A549 (cell line): ENCODE data around the gene PTPN4. TPM values are rescaled to one million over a fixed set of nuclear protein-coding genes. Genes with fewer than 3 reads are reported as not detected.

Experiments used
- ATAC-seq, 2 experiments: fragments of 200-7000 bp in 1 of 2; fragments of >200 bp in 1 of 2; cut with Nextera tagmentation in 1 of 2; cut with Tn5 transposase in 1 of 2; 3 replicates each; pipeline versions ENCODE4 v1.8.0 to v1.9.1; 2018 to 2020; ENCODE audit warnings: mild to moderate bottlenecking in 1 of 2, moderate library complexity in 1 of 2
- CTCF ChIA-PET: fragments of 300-600 bp; sonication (Branson Sonifier 250); formaldehyde crosslinking; extraction: SDS; loops from one replicate; lab custom pipeline; 2021; ENCODE audit warnings: antibody characterized with exemption, inconsistent platforms; lab: Yijun Ruan, JAX
- POLR2A ChIA-PET: fragments of 350-600 bp; formaldehyde crosslinking; extraction: SDS; loops from one replicate; lab custom pipeline; 2021; ENCODE audit warnings: antibody characterized with exemption, inconsistent platforms; lab: Yijun Ruan, JAX
- DNase-seq, 2 experiments: peaks; one replicate each; pipeline versions ENCODE4 v3.0.0 to v3.0.0-alpha.2; 2011 to 2016; ENCODE audit warnings: low read depth in 1 of 2, low spot score in 1 of 2
- FAIRE-seq: peaks from 2 replicates; lab custom pipeline; 2011; peaks lifted over from hg19 to GRCh38; lab: Jason Lieb, UNC
- H3K27ac ChIP-seq, 2 experiments: fragments of >200 bp; sonication (Bioruptor Twin); formaldehyde crosslinking; 3 replicates each; pipeline ENCODE4 v1.5.1; 2016 to 2017
- H3K4me1 ChIP-seq: fragments of >200 bp; sonication (Bioruptor Twin); formaldehyde crosslinking; 3 replicates; pipeline ENCODE4 v1.6.1; 2016
- H3K4me2 ChIP-seq: fragments of >200 bp; sonication (Bioruptor Twin); formaldehyde crosslinking; 3 replicates; pipeline ENCODE4 v1.6.1; 2016
- H3K4me3 ChIP-seq: fragments of >200 bp; sonication (Bioruptor Twin); formaldehyde crosslinking; 3 replicates; pipeline ENCODE4 v1.5.1; 2016
- H3K9me3 ChIP-seq: fragments of >200 bp; sonication (Bioruptor Twin); formaldehyde crosslinking; 3 replicates; pipeline ENCODE4 v1.6.1; 2016
- BHLHE40 ChIP-seq: IDR thresholded peaks from 2 replicates; pipeline ENCODE4 v1.6.1; 2012; ENCODE audit warnings: low read depth, low read length, inconsistent platforms
- CBX2 ChIP-seq: fragments of 200-600 bp; sonication (generic); IDR thresholded peaks from 2 replicates; pipeline ENCODE4 v1.6.1; 2016; ENCODE audit warnings: low read depth, mild to moderate bottlenecking, borderline replicate concordance
- CHD2 ChIP-seq: fragments of 150-350 bp; IDR thresholded peaks from 2 replicates; pipeline ENCODE4 v1.6.1; 2014; ENCODE audit warnings: low read length; ENCODE audit not compliant: partially characterized antibody
- CHD4 ChIP-seq: fragments of 200-600 bp; sonication (generic); IDR thresholded peaks from 2 replicates; pipeline ENCODE4 v1.6.1; 2016; ENCODE audit warnings: antibody characterized with exemption, mild to moderate bottlenecking, borderline replicate concordance
- EHMT2 ChIP-seq: fragments of 200-600 bp; sonication (generic); IDR thresholded peaks from 2 replicates; pipeline ENCODE4 v1.6.1; 2016; ENCODE audit warnings: antibody characterized with exemption, low read depth, mild to moderate bottlenecking, moderate library complexity
- ELK1 ChIP-seq: fragments of 150-350 bp; IDR thresholded peaks from 2 replicates; pipeline ENCODE4 v1.6.1; 2014; ENCODE audit warnings: low read depth, mild to moderate bottlenecking, low read length
- EP300 ChIP-seq, 2 experiments: fragments of >200 bp; sonication (Bioruptor Twin); formaldehyde crosslinking; IDR thresholded peaks; 2 replicates in 1 of 2; 3 replicates in 1 of 2; pipeline ENCODE4 v1.6.1; 2016 to 2017
- ESRRA ChIP-seq: fragments of 150-350 bp; IDR thresholded peaks from 2 replicates; pipeline ENCODE4 v1.6.1; 2014; ENCODE audit warnings: mild to moderate bottlenecking, low read length, borderline replicate concordance
- FOSB ChIP-seq: fragments of 250-450 bp; sonication (Bioruptor Pico); IDR thresholded peaks from 2 replicates; pipeline ENCODE4 v1.5.0; 2020; ENCODE audit warnings: mild to moderate bottlenecking, moderate library complexity
- FOXS1 ChIP-seq: fragments of 250-450 bp; sonication (Bioruptor Pico); IDR thresholded peaks from 2 replicates; pipeline ENCODE4 v1.5.0; 2020; ENCODE audit warnings: mild to moderate bottlenecking, moderate library complexity
- GATA3 ChIP-seq: IDR thresholded peaks from 2 replicates; pipeline ENCODE4 v1.6.1; 2012; ENCODE audit warnings: borderline replicate concordance
- HDAC2 ChIP-seq: fragments of 200-600 bp; sonication (generic); IDR thresholded peaks from 2 replicates; pipeline ENCODE4 v1.6.1; 2016
- HOXA7 ChIP-seq: fragments of 250-450 bp; sonication (Bioruptor Pico); IDR thresholded peaks from 2 replicates; pipeline ENCODE4 v1.5.0; 2020; ENCODE audit warnings: mild to moderate bottlenecking, moderate library complexity
- HOXB13 ChIP-seq: fragments of 250-450 bp; sonication (Bioruptor Pico); IDR thresholded peaks from 2 replicates; pipeline ENCODE4 v1.5.0; 2020; ENCODE audit warnings: low read depth, mild to moderate bottlenecking, moderate library complexity
- JUN ChIP-seq, 2 experiments: fragments of >200 bp; sonication (Bioruptor Twin); formaldehyde crosslinking; IDR thresholded peaks; 2 replicates in 1 of 2; 3 replicates in 1 of 2; pipeline ENCODE4 v1.6.1; 2016 to 2017
- JUNB ChIP-seq: fragments of >200 bp; sonication (Bioruptor Twin); formaldehyde crosslinking; IDR thresholded peaks from 2 replicates; pipeline ENCODE4 v1.6.1; 2016
- KDM1A ChIP-seq: fragments of 200-600 bp; sonication (generic); IDR thresholded peaks from 2 replicates; pipeline ENCODE4 v1.6.1; 2016; ENCODE audit warnings: low read depth, mild to moderate bottlenecking
- KDM5A ChIP-seq: fragments of 200-600 bp; sonication (generic); IDR thresholded peaks from 2 replicates; pipeline ENCODE4 v1.6.1; 2016; ENCODE audit warnings: antibody characterized with exemption, mild to moderate bottlenecking
- MAX ChIP-seq: IDR thresholded peaks from 2 replicates; pipeline ENCODE4 v1.6.1; 2012
- MAZ ChIP-seq: fragments of 150-350 bp; IDR thresholded peaks from 2 replicates; pipeline ENCODE4 v1.6.1; 2014; ENCODE audit warnings: antibody characterized with exemption, low read depth, low read length, borderline replicate concordance
- NFE2L2 ChIP-seq: fragments of 150-350 bp; conservative IDR thresholded peaks from 2 replicates; pipeline ENCODE4 v1.6.1; 2014; ENCODE audit warnings: low read length
- NR3C1 ChIP-seq: fragments of >200 bp; sonication (Bioruptor Twin); formaldehyde crosslinking; IDR thresholded peaks from 3 replicates; pipeline ENCODE4 v1.6.1; 2017
- PHF8 ChIP-seq: fragments of 200-600 bp; sonication (generic); IDR thresholded peaks from 2 replicates; pipeline ENCODE4 v1.6.1; 2016; ENCODE audit warnings: low read depth, mild to moderate bottlenecking, antibody characterized with exemption, moderate library complexity, borderline replicate concordance
- POLR2A ChIP-seq: IDR thresholded peaks from 2 replicates; pipeline ENCODE4 v1.6.1; 2012; ENCODE audit warnings: mild to moderate bottlenecking, low read length
- POLR2AphosphoS2 ChIP-seq: conservative IDR thresholded peaks from 2 replicates; pipeline ENCODE4 v1.6.1; 2012; ENCODE audit warnings: low read length, improper control_type of control experiment, inconsistent platforms
- RARB ChIP-seq: fragments of 250-450 bp; sonication (Bioruptor Pico); IDR thresholded peaks from 2 replicates; pipeline ENCODE4 v1.8.0; 2021; ENCODE audit warnings: mild to moderate bottlenecking, moderate library complexity
- RCOR1 ChIP-seq: fragments of 150-350 bp; IDR thresholded peaks from 2 replicates; pipeline ENCODE4 v1.6.1; 2014; ENCODE audit warnings: antibody characterized with exemption, low read length, low read depth
- TFCP2L1 ChIP-seq: fragments of 250-450 bp; sonication (Bioruptor Pico); IDR thresholded peaks from 2 replicates; pipeline ENCODE4 v1.5.0; 2021; ENCODE audit warnings: mild to moderate bottlenecking
- TP53 ChIP-seq: fragments of 250-450 bp; sonication (Bioruptor Pico); IDR thresholded peaks from 2 replicates; pipeline ENCODE4 v1.5.0; 2021; ENCODE audit warnings: mild to moderate bottlenecking, moderate library complexity
- USF2 ChIP-seq: fragments of 450-650 bp; IDR thresholded peaks from 2 replicates; pipeline ENCODE4 v1.6.1; 2014; ENCODE audit warnings: antibody characterized with exemption
- ZC3H11A ChIP-seq: fragments of 450-650 bp; IDR thresholded peaks from 2 replicates; pipeline ENCODE4 v1.6.1; 2014; ENCODE audit warnings: antibody characterized with exemption, mild to moderate bottlenecking
- ZFP36 ChIP-seq: fragments of 450-650 bp; IDR thresholded peaks from 2 replicates; pipeline ENCODE4 v1.6.1; 2014; ENCODE audit warnings: borderline replicate concordance; ENCODE audit not compliant: partially characterized antibody
- WGBS: methylation state at CpG from one replicate; pipeline ENCODE4 v1.1.6; 2017; ENCODE audit errors: missing lambda C conversion rate; 5-methylcytosine and 5-hydroxymethylcytosine counted together
- polyA plus RNA-seq, 4 experiments: library from polyadenylated mRNA; depleted of rRNA in 3 of 4; stranded (reverse); fragments of >200 nt; fragmentation: RNase III in 1 of 4; extraction: RNeasy Plus Mini Kit Qiagen cat#74134 plus additional on column Dnase treatment in 1 of 4; gene quantifications; 2 replicates in 3 of 4; 3 replicates in 1 of 4; pipeline ENCODE4 v1.2.3, GENCODE V29; 2011 to 2017
- TF ChIP-seq, protein P1 (sequence below): fragments of 200-600 bp; sonication (generic); IDR thresholded peaks from 2 replicates; pipeline ENCODE4 v1.6.1; 2016; ENCODE audit warnings: antibody characterized with exemption, mild to moderate bottlenecking, moderate library complexity

PTPN4 gene
- polyA plus RNA-seq, 2 of the 4 experiments (the other 2 are of a cell fraction): 14.5 to 36.6 TPM

DNA sequence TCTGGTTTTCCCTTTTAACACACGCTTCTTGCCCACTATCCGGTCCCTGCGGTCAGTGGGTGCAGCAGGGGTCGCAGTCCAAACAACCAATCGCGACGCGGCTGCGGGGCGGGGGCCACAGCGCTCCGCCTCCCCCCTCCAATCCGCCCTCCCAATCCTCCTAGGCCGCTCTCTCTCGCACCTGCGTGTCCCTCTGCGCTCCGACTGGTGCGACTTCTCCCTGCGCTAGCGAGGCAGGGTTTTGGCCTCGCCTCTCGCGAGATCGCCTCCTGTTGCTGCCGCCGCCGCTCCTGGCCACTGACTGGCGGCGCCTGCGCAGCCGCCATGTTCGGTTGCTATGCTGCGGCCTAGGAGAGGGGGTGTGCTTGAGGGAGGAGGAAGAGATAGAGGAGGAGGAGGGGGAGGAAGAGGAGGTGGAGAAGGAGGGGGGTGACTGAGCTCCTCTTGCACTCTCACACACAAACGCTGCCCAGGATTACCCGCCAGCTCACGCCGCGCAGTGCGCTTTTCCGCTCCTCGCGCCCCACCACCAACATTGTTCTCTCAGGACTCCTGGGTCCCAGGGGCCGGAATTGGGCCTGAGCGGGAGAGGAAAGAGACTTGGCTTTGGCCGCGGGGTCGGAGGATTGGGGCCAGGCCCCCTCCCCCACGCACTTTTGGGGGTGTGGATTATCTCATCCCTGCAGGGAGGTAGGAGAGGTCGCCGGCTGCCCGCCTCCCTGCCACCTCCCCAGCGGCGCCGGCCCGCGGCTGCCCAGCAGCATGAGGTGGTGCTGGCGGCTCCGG is at the start of gene PTPN4 (continued):
- TF ChIP-seq ELK1 (no peak), JUNB (no peak), USF2 (no peak), RCOR1 (no peak), CHD4 (no peak), CHD2 (peak; percentile 99), EP300 (IDR thresholded peaks at IDR 0.05) (no peak), PHF8 (peak; percentile 54; the same call in 1 of the 2 replicates), HOXA7 (CRISPR knock-in tag) (no peak), NR3C1 (no peak), MAX (peak; percentile 87), FOXS1 (CRISPR knock-in tag) (no peak), HOXB13 (no peak; the same call in 1 of the 2 replicates), NFE2L2 (peak; percentile 4; the same call in 1 of the 2 replicates), FOSB (no peak), ZC3H11A (no peak), ESRRA (no peak), POLR2A (peak; percentile 85), JUN (IDR thresholded peaks at IDR 0.05) (peak; percentile 81 to 93; a peak in 4 of 5 replicates), RARB (CRISPR knock-in tag) (no peak), ZFP36 (peak; percentile 33), MAZ (peak; percentile 68; the same call in 1 of the 2 replicates), CBX2 (no peak)

DNA sequence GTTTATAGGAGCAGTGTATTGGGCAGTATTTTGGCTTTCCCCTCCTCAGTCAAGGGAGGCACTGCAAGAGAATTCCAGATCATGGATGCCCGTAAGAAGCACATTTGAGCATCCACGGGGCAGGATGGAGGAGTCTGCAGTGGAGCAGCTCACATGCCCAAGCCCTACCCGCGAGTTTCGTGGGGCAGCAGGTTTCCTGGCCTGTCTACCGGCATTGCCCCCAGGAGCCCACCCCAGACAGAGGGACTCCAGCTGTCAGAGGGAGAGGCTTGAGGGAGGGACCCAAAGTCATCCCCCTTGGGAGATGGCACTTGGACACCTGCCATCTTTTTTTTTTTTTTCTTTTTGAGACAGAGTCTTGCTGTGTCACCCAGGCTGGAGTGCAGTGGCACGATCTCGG is 49.4 kb upstream of the PTPN4 start:
- no peaks in the 10 kb centered on the region for H3K4me1 ChIP-seq
- TF ChIP-seq HOXA7 (CRISPR knock-in tag): no peak
- TF ChIP-seq RCOR1: no peak
- no peak for TF ChIP-seq POLR2AphosphoS2
- TF ChIP-seq FOXS1 (CRISPR knock-in tag): no peak
- TF ChIP-seq RARB (CRISPR knock-in tag): no peak
- no peak for TF ChIP-seq TFCP2L1
- TF ChIP-seq GATA3: no peak
- TF ChIP-seq, protein P1, sequence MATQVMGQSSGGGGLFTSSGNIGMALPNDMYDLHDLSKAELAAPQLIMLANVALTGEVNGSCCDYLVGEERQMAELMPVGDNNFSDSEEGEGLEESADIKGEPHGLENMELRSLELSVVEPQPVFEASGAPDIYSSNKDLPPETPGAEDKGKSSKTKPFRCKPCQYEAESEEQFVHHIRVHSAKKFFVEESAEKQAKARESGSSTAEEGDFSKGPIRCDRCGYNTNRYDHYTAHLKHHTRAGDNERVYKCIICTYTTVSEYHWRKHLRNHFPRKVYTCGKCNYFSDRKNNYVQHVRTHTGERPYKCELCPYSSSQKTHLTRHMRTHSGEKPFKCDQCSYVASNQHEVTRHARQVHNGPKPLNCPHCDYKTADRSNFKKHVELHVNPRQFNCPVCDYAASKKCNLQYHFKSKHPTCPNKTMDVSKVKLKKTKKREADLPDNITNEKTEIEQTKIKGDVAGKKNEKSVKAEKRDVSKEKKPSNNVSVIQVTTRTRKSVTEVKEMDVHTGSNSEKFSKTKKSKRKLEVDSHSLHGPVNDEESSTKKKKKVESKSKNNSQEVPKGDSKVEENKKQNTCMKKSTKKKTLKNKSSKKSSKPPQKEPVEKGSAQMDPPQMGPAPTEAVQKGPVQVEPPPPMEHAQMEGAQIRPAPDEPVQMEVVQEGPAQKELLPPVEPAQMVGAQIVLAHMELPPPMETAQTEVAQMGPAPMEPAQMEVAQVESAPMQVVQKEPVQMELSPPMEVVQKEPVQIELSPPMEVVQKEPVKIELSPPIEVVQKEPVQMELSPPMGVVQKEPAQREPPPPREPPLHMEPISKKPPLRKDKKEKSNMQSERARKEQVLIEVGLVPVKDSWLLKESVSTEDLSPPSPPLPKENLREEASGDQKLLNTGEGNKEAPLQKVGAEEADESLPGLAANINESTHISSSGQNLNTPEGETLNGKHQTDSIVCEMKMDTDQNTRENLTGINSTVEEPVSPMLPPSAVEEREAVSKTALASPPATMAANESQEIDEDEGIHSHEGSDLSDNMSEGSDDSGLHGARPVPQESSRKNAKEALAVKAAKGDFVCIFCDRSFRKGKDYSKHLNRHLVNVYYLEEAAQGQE: no peak
- no peak for TF ChIP-seq CHD4
- no peak for TF ChIP-seq EHMT2
- no peak for TF ChIP-seq ZC3H11A
- TF ChIP-seq TP53: no peak
- TF ChIP-seq HDAC2: no peak
- TF ChIP-seq JUNB: no peak
- TF ChIP-seq KDM1A: no peak
- TF ChIP-seq BHLHE40: no peak
- no peak for TF ChIP-seq KDM5A
- CTCF ChIA-PET: no interaction called here
- POLR2A ChIA-PET: no interaction called here
- no peak overlapping the region for H3K27ac ChIP-seq
- no peak overlapping the region for H3K4me3 ChIP-seq
- H3K4me2 ChIP-seq: no peak overlapping the region
- FAIRE-seq: no peak
- 75% methylated on average over 8 of the region's 8 CpGs for WGBS
- ATAC-seq: no peak
- H3K9me3 ChIP-seq: 0 out of 3 replicates have a peak, but pooled peaks cover 1% of the 10 kb centered on the region
- no peak for DNase-seq
